NCI-H82 treated with DMSO at 0.1 percent for 48 hours (cell line): Measurements from ENCODE around the gene EPHA1.

Experiments
- DNase-seq: peaks from one replicate; lab custom pipeline; 2025; ENCODE audit not compliant: unreplicated experiment; lab: John Stamatoyannopoulos, UW

EPHA1 gene

GRCh38 chr7:143352531-143353002 lies 56.1 kb downstream of the EPHA1 start:
- no peak for DNase-seq

GRCh38 chr7:143351574-143351973 lies 57.1 kb downstream of the EPHA1 start:
- DNase-seq, result no peak

GRCh38 chr7:143351060-143351459 lies 57.6 kb downstream of the EPHA1 start:
- DNase-seq, result no peak

- no peak for DNase-seq
These were observed 60.7 kb downstream of the EPHA1 start for GRCh38 chr7:143347950-143348349.

GRCh38 chr7:143346018-143346417 lies 62.6 kb downstream of the EPHA1 start:
- DNase-seq, result no peak

- peak; percentile 12 for DNase-seq
These were observed 63.2 kb downstream of the EPHA1 start for GRCh38 chr7:143345428-143345900.

GRCh38 chr7:143343596-143343995 lies 65.1 kb downstream of the EPHA1 start:
- DNase-seq, result no peak

GRCh38 chr7:143341842-143342241 lies 66.8 kb downstream of the EPHA1 start:
- DNase-seq, result no peak
